Muscle of arm (tissue), 14 donors: ENCODE data around the gene C1orf174. TPM values are rescaled to one million over a fixed set of nuclear protein-coding genes. Genes with fewer than 3 reads are reported as not detected.

Source experiments
- DNase-seq: peaks from one replicate; pipeline ENCODE4 v3.0.0-alpha.2; 2013
- long read RNA-seq, 11 donors: transcript quantifications; one replicate each; lab custom pipeline, GENCODE V29; 2026
- polyA plus RNA-seq, 12 donors: library from polyadenylated mRNA; unstranded; fragments of 120-200 nt; gene quantifications; one replicate each; pipeline ENCODE4 v1.2.1, GENCODE V29; 2013; ENCODE audit not compliant: insufficient read length in 12 of 12

C1orf174 gene
- polyA plus RNA-seq = 100 to 1,000 TPM in 1 of 12 donors, 10 to 100 TPM in 11; 12.2 to 173 (median 17.7) TPM
- long read RNA-seq, donor 1, transcript C1orf174-201 (4 exons, 1,666 nt) = major isoform, 6 of 11 reads
- long read RNA-seq, donor 1, partial matches to known transcripts = 5 of 11 reads
- long read RNA-seq, donor 1, other reads (novel, unspliced or antisense) = 0 of 11 reads
- long read RNA-seq, donor 2, transcript C1orf174-201 (4 exons, 1,666 nt) = major isoform, 8 of 8 reads
- long read RNA-seq, donor 2, partial matches to known transcripts = 0 of 8 reads
- long read RNA-seq, donor 2, other reads (novel, unspliced or antisense) = 0 of 8 reads
- long read RNA-seq, donor 3, partial matches to known transcripts = 0 of 4 reads
- long read RNA-seq, donor 3, other reads (novel, unspliced or antisense) = 0 of 4 reads
- long read RNA-seq, donor 4, partial matches to known transcripts = 0 of 4 reads
- long read RNA-seq, donor 4, other reads (novel, unspliced or antisense) = 0 of 4 reads
- long read RNA-seq, donor 5, transcript C1orf174-201 (4 exons, 1,666 nt) = major isoform, 6 of 6 reads
- long read RNA-seq, donor 5, partial matches to known transcripts = 0 of 6 reads
- long read RNA-seq, donor 5, other reads (novel, unspliced or antisense) = 0 of 6 reads
- long read RNA-seq, donor 6, partial matches to known transcripts = 0 of 4 reads
- long read RNA-seq, donor 6, other reads (novel, unspliced or antisense) = 0 of 4 reads
- long read RNA-seq, donor 7, partial matches to known transcripts = 0 of 4 reads
- long read RNA-seq, donor 7, other reads (novel, unspliced or antisense) = 0 of 4 reads
- long read RNA-seq, donor 8, transcript C1orf174-201 (4 exons, 1,666 nt) = major isoform, 8 of 8 reads
- long read RNA-seq, donor 8, partial matches to known transcripts = 0 of 8 reads
- long read RNA-seq, donor 8, other reads (novel, unspliced or antisense) = 0 of 8 reads
- long read RNA-seq, donor 9, partial matches to known transcripts = 0 of 4 reads
- long read RNA-seq, donor 9, other reads (novel, unspliced or antisense) = 0 of 4 reads
- long read RNA-seq, donor 10, partial matches to known transcripts = 0 of 4 reads
- long read RNA-seq, donor 10, other reads (novel, unspliced or antisense) = 0 of 4 reads
- long read RNA-seq, donor 11, transcript C1orf174-201 (4 exons, 1,666 nt) = major isoform, 14 of 14 reads
- long read RNA-seq, donor 11, partial matches to known transcripts = 0 of 14 reads
- long read RNA-seq, donor 11, other reads (novel, unspliced or antisense) = 0 of 14 reads

GRCh38 chr1:3900150-3900968 lies at the start of gene C1orf174:
C1orf174 (minus strand) TSS chr1:3900272; CDS start chr1:3900186, 86 bp downstream.
- DNase-seq = peak; percentile 98

- DNase-seq = no peak
Measured at GRCh38 chr1:3948344-3948743, 48.3 kb upstream of the C1orf174 start.

- no peak for DNase-seq
Measured at GRCh38 chr1:3945916-3946840, 46.1 kb upstream of the C1orf174 start.

DNA sequence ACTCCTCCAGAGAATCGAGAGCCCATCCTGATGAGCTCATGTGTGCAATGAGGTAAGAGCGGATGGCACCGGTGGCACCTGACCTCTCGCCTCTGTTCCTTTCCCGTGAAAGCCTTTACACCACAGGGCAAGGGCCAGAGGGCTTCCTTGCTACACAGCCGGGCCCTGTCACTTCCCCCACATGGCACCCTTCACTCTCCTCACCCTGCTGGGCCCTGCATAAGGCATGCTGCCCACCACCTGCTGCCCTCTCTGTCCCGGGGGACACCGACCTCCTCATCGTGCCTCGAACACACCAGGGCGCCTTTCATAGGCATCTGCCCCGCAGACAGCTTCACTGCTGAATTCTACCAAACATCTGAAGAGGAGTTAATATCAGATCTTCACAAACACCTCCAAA lies 45.1 kb upstream of the C1orf174 start:
- no peak for DNase-seq

- no peak for DNase-seq
Measured at GRCh38 chr1:3944578-3945125, 44.6 kb upstream of the C1orf174 start.

DNA sequence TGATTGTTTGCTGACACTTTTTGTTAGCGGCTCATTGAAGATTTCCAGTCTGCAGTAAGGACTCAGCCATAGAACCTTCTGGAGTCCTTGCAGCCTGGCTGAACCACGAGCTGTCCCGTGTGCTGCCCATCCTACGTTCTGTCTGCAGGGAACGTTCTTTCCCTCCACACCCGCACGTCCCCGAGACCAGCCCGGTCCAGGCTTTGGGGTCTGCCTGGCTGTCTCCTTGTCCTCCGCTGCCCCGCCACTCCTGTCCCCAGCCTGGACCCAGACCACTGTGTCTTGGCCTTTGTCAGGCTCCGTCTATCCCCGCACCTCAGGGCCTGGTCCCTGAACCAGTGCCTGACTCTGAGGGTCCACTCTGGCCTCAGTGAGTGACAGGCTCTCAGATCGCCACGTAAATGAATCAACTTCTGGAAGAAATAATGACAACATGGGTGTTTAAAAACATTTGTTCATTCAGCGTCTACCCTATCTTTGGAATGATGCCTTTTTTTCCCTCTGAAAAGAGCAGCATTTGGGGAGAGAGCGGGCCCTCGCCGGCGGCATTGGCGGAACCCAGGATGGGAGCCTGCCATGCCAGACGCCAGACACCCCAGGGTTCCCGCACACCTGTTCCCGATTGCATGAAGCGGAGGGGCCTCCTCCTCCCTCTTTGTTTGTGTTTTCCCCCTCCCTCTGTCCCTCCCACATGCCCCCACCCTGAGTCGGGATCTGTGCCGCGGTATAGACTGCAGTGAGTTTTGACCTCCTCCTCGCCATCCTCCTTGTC lies 43.9 kb upstream of the C1orf174 start:
- DNase-seq = no peak

DNA sequence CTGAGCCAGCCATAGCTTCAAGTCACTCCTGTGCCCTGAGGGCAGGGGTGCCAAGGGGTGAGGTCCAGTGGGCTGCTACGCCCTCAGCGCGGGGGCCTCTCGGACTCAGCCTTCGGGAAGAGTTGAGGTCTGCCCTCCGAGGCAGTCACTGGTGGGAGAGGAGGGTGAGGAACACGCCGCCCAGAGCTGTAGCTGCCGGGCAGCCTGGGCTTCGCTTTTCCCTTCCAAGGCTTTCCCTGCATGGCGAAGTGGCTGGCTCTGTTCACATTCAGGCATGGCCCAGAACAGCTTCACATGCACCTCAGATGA lies 43.0 kb upstream of the C1orf174 start:
- no peak for DNase-seq

DNA sequence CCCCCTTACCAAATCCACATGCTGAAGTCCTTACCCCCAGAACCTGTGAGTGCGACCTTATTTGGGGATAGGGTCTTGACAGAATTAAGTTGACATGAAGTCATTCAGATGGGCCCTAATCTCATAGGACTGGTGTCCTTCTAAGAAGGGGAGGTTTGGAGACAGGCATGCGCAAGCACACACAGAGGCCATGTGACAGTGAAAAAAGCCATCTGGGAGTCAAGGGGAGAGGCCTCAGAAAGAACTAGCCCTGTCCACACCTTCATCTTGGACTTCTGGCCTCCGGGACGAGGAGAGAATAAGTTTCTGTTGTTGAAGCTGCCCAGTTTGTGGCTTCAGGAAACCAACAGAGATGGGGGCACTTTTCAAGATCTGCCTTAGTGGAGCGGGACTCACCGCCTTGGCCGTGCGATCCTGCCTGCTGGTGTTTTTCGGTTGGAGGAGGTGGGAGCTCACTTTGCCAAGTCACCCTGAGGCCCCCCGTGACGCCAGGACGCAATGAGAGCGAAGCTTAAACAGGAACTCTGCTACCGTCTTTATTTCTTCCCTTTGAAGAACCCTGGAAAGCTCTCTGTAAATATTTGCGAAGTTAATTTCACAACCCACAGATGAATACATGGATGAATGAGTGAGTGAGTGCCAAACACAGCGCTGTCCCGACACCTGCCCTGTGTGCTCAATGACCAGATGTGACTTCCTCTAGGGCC lies 42.5 kb upstream of the C1orf174 start:
- no peak for DNase-seq

DNA sequence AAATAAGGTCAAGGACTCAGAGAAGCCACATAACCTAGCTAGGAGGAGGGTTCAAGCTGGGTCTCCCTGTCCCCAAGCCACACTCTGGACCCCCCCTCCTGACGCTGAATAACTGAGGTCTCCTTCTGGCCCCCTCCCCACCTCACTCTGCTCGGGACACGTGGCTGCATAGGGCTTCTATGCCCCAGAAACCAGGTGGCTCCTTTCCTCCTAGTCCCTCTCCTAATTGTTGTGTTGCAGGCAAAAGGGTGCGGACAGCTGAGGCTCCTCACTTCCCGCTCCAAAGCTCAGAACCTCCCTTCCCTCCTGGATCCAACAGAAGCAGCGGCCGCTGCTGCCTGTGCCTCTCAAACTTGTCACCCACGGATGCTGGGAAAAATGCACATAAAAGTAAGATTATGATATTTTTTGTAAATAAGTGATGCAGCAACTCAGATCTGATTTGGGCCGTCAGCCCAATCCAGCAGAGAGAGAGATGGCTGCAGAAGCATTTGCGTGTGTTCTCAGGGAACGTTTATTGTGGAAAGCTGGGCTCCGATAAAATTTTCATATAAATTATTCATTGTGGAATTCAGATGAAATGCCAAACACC lies 40.8 kb upstream of the C1orf174 start:
- DNase-seq = no peak

GRCh38 chr1:3940081-3940753 lies 40.1 kb upstream of the C1orf174 start:
- no peak for DNase-seq

- DNase-seq = no peak
Measured at GRCh38 chr1:3939242-3940080, 39.4 kb upstream of the C1orf174 start.

GRCh38 chr1:3932156-3932919 lies 32.3 kb upstream of the C1orf174 start:
- no peak for DNase-seq

DNA sequence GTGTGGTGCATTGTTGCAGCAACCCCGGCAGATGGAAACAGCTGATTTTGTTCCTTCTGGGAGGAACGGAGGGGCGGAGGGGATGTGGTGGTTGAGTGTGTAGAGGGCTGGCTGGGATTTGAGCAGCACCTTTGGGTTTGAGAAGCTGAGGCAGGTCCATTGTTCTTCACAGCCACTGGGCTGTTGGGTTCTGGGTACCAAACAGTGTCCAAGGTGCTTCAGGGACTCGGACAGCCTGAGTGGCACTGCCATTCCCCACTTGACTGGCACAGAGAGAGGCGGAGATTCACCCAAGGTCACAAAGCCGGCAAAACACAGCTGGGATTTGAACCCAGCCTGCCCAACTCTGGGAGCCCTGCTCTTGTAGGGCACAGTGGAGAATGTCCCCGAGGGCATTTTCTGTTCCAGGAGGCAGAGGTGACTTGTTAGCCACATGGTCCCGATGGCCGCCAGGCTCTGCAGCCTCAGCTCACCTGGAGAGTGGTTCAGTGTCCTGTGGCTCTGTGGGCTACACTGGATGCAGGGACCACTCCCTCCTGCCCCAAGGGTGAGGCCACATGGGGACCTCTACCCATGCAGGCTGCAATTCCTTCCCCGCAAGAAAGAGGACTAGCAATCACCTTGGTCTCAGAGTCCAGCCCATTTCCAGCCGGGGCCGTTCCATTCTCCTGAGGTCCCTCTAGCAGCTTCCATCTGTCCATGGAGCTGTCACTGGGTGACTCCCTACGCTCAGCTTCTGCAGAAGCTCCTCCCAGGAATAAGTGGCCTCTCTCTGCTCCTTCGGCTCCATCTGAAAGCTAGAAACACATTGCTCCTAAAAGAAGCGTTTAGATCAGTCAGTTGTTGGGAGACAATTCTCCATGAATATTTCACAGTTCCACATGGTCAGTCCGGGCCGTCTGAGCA lies 31.2 kb upstream of the C1orf174 start:
- no peak for DNase-seq

- DNase-seq = no peak
Measured at GRCh38 chr1:3930301-3931006, 30.4 kb upstream of the C1orf174 start.
